ENCODE results near the gene PEPD.

PEPD gene

GRCh38 chr19:33472226-33472625 lies 49.4 kb downstream of the PEPD start:
- no peak for DNase-seq

- DNase-seq: no peak
Measured at GRCh38 chr19:33471111-33471996, 50.2 kb downstream of the PEPD start.

- no peak for DNase-seq
Measured at GRCh38 chr19:33470686-33471085, 50.9 kb downstream of the PEPD start.

GRCh38 chr19:33470040-33470330 lies 51.6 kb downstream of the PEPD start:
- DNase-seq: no peak

GRCh38 chr19:33469171-33470039 lies 52.2 kb downstream of the PEPD start:
- no peak for DNase-seq

- no peak for DNase-seq
Measured at GRCh38 chr19:33468361-33469170, 53.0 kb downstream of the PEPD start.

GRCh38 chr19:33467851-33468250 lies 53.7 kb downstream of the PEPD start:
- no peak for DNase-seq

- DNase-seq: no peak
Measured at GRCh38 chr19:33465834-33466233, 55.8 kb downstream of the PEPD start.

- no peak for DNase-seq
Measured at GRCh38 chr19:33465371-33465770, 56.2 kb downstream of the PEPD start.

- DNase-seq: no peak
Measured at GRCh38 chr19:33464733-33465115, 56.9 kb downstream of the PEPD start.

- DNase-seq: no peak
Measured at GRCh38 chr19:33464010-33464732, 57.4 kb downstream of the PEPD start.

- DNase-seq: no peak
Measured at GRCh38 chr19:33463199-33463598, 58.4 kb downstream of the PEPD start.

GRCh38 chr19:33462112-33462791 lies 59.3 kb downstream of the PEPD start:
- no peak for DNase-seq

- DNase-seq: no peak
Measured at GRCh38 chr19:33461256-33462111, 60.1 kb downstream of the PEPD start.

GRCh38 chr19:33460221-33460908 lies 61.2 kb downstream of the PEPD start:
- DNase-seq: no peak

- no peak for DNase-seq
Measured at GRCh38 chr19:33459222-33460090, 62.1 kb downstream of the PEPD start.

- DNase-seq: no peak
Measured at GRCh38 chr19:33458807-33459206, 62.8 kb downstream of the PEPD start.

- DNase-seq: no peak
Measured at GRCh38 chr19:33458171-33458633, 63.4 kb downstream of the PEPD start.

- DNase-seq: no peak
Measured at GRCh38 chr19:33456845-33457220, 64.8 kb downstream of the PEPD start.

Measured in CD4-positive, alpha-beta T cell treated with Interleukin-6 for 4 hours (primary cell).